HepG2 (cell line): ENCODE data around the gene ANGPTL2. TPM values are rescaled to one million over a fixed set of nuclear protein-coding genes. Genes with fewer than 3 reads are reported as not detected.

Experiments
- ADNP ChIP-seq: sonication (generic); formaldehyde crosslinking; IDR thresholded peaks from 2 replicates; pipeline ENCODE4 v1.4.0; 2020; ENCODE audit warnings: missing genetic modification reagents
- FOXM1 ChIP-seq: sonication (generic); formaldehyde crosslinking; IDR thresholded peaks from 2 replicates; pipeline ENCODE4 v1.5.0; 2020; ENCODE audit warnings: missing genetic modification reagents
- MYPOP ChIP-seq: sonication (generic); formaldehyde crosslinking; IDR thresholded peaks from 2 replicates; pipeline ENCODE4 v1.8.1; 2023; ENCODE audit warnings: mild to moderate bottlenecking, moderate library complexity, missing genetic modification reagents
- STAT6 ChIP-seq: sonication (generic); formaldehyde crosslinking; IDR thresholded peaks from 2 replicates; pipeline ENCODE4 v1.4.0; 2020; ENCODE audit warnings: missing genetic modification reagents, mild to moderate bottlenecking, borderline replicate concordance
- ZNF333 ChIP-seq: sonication (generic); formaldehyde crosslinking; IDR thresholded peaks from 2 replicates; pipeline ENCODE4 v1.4.0; 2020; ENCODE audit warnings: mild to moderate bottlenecking, missing genetic modification reagents, borderline replicate concordance
- ZSCAN31 ChIP-seq: sonication (generic); formaldehyde crosslinking; IDR thresholded peaks from 2 replicates; pipeline ENCODE4 v1.5.0; 2020; ENCODE audit warnings: low read depth, mild to moderate bottlenecking, missing genetic modification reagents
- polyA plus RNA-seq, 8 experiments: library from polyadenylated mRNA; depleted of rRNA in 3 of 8; stranded (reverse) in 7 of 8; unstranded in 1 of 8; fragments of >200 nt; fragmentation: Illumina TruSeq in 4 of 8; extraction: Trizol in 4 of 8; gene quantifications; 2 replicates each; pipeline versions ENCODE4 v1.2.1 to v1.2.3, GENCODE V29; 2011 to 2016; ENCODE audit warnings: low read depth in 4 of 8, missing spikeins in 1 of 8, mixed read lengths in 1 of 8; ENCODE audit not compliant: insufficient read depth in 1 of 8
- total RNA-seq, 5 experiments: library from RNA; depleted of rRNA; stranded (reverse); fragments of >200 nt; fragmentation: Illumina TruSeq; extraction: Trizol; gene quantifications; 2 replicates each; pipeline ENCODE4 v1.2.3, GENCODE V29; 2016; ENCODE audit warnings: low read depth in 1 of 5
- TF ChIP-seq, protein P1 (sequence below): sonication (generic); formaldehyde crosslinking; conservative IDR thresholded peaks from 2 replicates; pipeline ENCODE4 v1.4.0; 2020; ENCODE audit warnings: missing genetic modification reagents
- TF ChIP-seq, protein P2 (sequence below): sonication (generic); formaldehyde crosslinking; IDR thresholded peaks from 2 replicates; pipeline ENCODE4 v1.5.0; 2020; ENCODE audit warnings: mild to moderate bottlenecking, missing genetic modification reagents, moderate library complexity

The ANGPTL2 gene
- total and polyA plus RNA-seq, 2 of the 13 experiments (the other 11 are each of a cell fraction or from before 2014, with no cell fraction given), result 0.91 to 21.0 TPM

DNA sequence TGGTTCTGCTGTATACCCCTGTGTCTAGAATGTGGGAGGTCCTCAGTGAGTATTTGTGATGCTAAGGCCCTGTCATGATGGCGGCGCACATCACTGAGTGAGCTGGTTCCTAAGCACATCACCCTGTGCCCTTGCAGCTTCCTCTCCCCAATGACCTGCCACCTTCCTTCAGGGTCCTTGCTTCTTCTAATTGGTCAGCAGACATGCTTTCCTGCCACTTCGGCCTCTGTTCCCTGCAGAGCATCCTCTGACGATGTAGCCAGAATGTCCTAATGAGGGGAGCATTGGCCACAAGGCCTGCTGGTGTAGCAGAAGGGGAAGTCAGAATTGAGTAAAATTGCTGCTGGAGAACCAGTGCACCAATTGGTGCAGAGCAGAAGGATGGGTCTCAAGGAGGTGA is 31.1 kb upstream of the ANGPTL2 start (continued):
- TF ChIP-seq, protein P1, sequence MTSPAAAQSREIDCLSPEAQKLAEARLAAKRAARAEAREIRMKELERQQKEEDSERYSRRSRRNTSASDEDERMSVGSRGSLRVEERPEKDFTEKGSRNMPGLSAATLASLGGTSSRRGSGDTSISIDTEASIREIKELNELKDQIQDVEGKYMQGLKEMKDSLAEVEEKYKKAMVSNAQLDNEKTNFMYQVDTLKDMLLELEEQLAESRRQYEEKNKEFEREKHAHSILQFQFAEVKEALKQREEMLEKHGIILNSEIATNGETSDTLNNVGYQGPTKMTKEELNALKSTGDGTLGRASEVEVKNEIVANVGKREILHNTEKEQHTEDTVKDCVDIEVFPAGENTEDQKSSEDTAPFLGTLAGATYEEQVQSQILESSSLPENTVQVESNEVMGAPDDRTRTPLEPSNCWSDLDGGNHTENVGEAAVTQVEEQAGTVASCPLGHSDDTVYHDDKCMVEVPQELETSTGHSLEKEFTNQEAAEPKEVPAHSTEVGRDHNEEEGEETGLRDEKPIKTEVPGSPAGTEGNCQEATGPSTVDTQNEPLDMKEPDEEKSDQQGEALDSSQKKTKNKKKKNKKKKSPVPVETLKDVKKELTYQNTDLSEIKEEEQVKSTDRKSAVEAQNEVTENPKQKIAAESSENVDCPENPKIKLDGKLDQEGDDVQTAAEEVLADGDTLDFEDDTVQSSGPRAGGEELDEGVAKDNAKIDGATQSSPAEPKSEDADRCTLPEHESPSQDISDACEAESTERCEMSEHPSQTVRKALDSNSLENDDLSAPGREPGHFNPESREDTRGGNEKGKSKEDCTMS (CRISPR knock-in tag), result no peak
- TF ChIP-seq ZSCAN31 (CRISPR knock-in tag) (no peak), STAT6 (CRISPR knock-in tag) (no peak), ADNP (CRISPR knock-in tag) (no peak), MYPOP (no peak), ZNF333 (no peak), FOXM1 (no peak)
- TF ChIP-seq, protein P2, sequence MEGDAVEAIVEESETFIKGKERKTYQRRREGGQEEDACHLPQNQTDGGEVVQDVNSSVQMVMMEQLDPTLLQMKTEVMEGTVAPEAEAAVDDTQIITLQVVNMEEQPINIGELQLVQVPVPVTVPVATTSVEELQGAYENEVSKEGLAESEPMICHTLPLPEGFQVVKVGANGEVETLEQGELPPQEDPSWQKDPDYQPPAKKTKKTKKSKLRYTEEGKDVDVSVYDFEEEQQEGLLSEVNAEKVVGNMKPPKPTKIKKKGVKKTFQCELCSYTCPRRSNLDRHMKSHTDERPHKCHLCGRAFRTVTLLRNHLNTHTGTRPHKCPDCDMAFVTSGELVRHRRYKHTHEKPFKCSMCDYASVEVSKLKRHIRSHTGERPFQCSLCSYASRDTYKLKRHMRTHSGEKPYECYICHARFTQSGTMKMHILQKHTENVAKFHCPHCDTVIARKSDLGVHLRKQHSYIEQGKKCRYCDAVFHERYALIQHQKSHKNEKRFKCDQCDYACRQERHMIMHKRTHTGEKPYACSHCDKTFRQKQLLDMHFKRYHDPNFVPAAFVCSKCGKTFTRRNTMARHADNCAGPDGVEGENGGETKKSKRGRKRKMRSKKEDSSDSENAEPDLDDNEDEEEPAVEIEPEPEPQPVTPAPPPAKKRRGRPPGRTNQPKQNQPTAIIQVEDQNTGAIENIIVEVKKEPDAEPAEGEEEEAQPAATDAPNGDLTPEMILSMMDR (CRISPR knock-in tag), result no peak
